ENCODE results near the gene DOK4.

GRCh38 chr16:57497121-57497520 lies 10.8 kb upstream of the DOK4 start:
- TF ChIP-seq RFX5 (IDR thresholded peaks at IDR 0.05; ENCODE audit: borderline replicate concordance, low read depth, low read length), result no peak
- TF ChIP-seq EZH2 (IDR thresholded peaks at IDR 0.05; ENCODE audit: low read depth, low read length, severe bottlenecking), result no peak
- no peak for TF ChIP-seq EP300 (IDR thresholded peaks at IDR 0.05; ENCODE audit: borderline replicate concordance in 1 of 2, low read depth in 2 of 2, low read length in 2 of 2)
- no peak for TF ChIP-seq POLR2A (IDR thresholded peaks at IDR 0.05; ENCODE audit: control extremely low read depth in 1 of 2, low read depth in 2 of 2, low read length in 2 of 2)
- TF ChIP-seq CHD2 (IDR thresholded peaks at IDR 0.05; ENCODE audit: low read length), result no peak
- TF ChIP-seq TAF7 (optimal IDR thresholded peaks at IDR 0.05; ENCODE audit: borderline replicate concordance, low read depth, low read length), result no peak
- no peak for TF ChIP-seq RAD21 (IDR thresholded peaks at IDR 0.05 in 1 of 2, conservative IDR thresholded peaks at IDR 0.05 in 1 of 2; ENCODE audit: low read depth in 2 of 2, low read length in 2 of 2)
- no peak for TF ChIP-seq POLR2AphosphoS5 (IDR thresholded peaks at IDR 0.05; ENCODE audit: low read depth, low read length)
- TF ChIP-seq CTCF (IDR thresholded peaks at IDR 0.05; ENCODE audit: control extremely low read depth in 1 of 3, insufficient read depth in 1 of 3, low read depth in 1 of 3, low read length in 3 of 3), result no peak
- no peak for TF ChIP-seq GABPA (IDR thresholded peaks at IDR 0.05; ENCODE audit: borderline replicate concordance, insufficient read depth, low read length)

Measured in H1 (cell line).